HepG2 (cell line): ENCODE results near the gene AKAP9. TPM values are rescaled to one million over a fixed set of nuclear protein-coding genes. Genes with fewer than 3 reads are reported as not detected.

ENCODE experiments used
- ATAC-seq: fragments of 200-7000 bp; cut with Tn5 transposase; 3 replicates; pipeline ENCODE4 v1.9.1; 2020; ENCODE audit warnings: mild to moderate bottlenecking, moderate library complexity
- BruUV-seq: library from RNA; stranded (reverse); fragments of 400-500 nt; replicated peaks from 2 replicates; lab custom pipeline; 2021; lab: Mats Ljungman, UMichigan
- CTCF ChIA-PET: fragments of 300-600 bp; formaldehyde crosslinking; extraction: SDS; loops from one replicate; lab custom pipeline; 2021; ENCODE audit warnings: low total read pairs, inconsistent platforms, low intra/inter-chr PET ratio; lab: Yijun Ruan, JAX
- POLR2A ChIA-PET: fragments of 350-600 bp; sonication (Branson Sonifier 250); formaldehyde crosslinking; loops from one replicate; lab custom pipeline; 2020; ENCODE audit warnings: antibody characterized with exemption, inconsistent platforms; lab: Yijun Ruan, JAX
- DNase-seq: peaks from one replicate; pipeline ENCODE4 v3.0.0-alpha.2; 2015; ENCODE audit warnings: low spot score
- FAIRE-seq: peaks from 3 replicates; lab custom pipeline; 2011; peaks lifted over from hg19 to GRCh38; lab: Jason Lieb, UNC
- H2AFZ ChIP-seq: one replicate; pipeline ENCODE4 v1.6.1; 2011; ENCODE audit warnings: low read length, inconsistent platforms
- H3K27ac ChIP-seq: fragments of 300-600 bp; 3 replicates; pipeline ENCODE4 v1.8.0; 2011; ENCODE audit warnings: mixed run types, mild to moderate bottlenecking, mixed read lengths, low read length, inconsistent platforms; ENCODE audit not compliant: insufficient read depth; ENCODE audit errors: extremely low read length
- H3K27me3 ChIP-seq, 2 experiments: fragments of 200-600 bp in 1 of 2; 2 replicates in 1 of 2; 3 replicates in 1 of 2; pipeline versions ENCODE4 v1.6.0 to v1.8.0; 2011; ENCODE audit warnings: low read length in 2 of 2, mild to moderate bottlenecking in 2 of 2, moderate library complexity in 2 of 2, inconsistent platforms in 1 of 2; ENCODE audit not compliant: insufficient read depth in 2 of 2, control insufficient read depth in 1 of 2
- H3K36me3 ChIP-seq, 2 experiments: fragments of 200-600 bp in 1 of 2; replicated peaks in 1 of 2; 2 replicates in 1 of 2; 3 replicates in 1 of 2; pipeline versions ENCODE4 v1.5.1 to v1.8.0; 2011; ENCODE audit warnings: low read length in 2 of 2, inconsistent platforms in 1 of 2; ENCODE audit not compliant: insufficient read depth in 2 of 2, control insufficient read depth in 1 of 2
- H3K4me1 ChIP-seq: 2 replicates; pipeline ENCODE4 v1.5.1; 2012; ENCODE audit warnings: low read length, inconsistent platforms; ENCODE audit not compliant: insufficient read depth
- H3K4me2 ChIP-seq: 2 replicates; pipeline ENCODE4 v1.6.0; 2011; ENCODE audit warnings: low read depth, low read length, inconsistent platforms
- H3K4me3 ChIP-seq, 3 experiments: fragments of 200-600 bp in 1 of 3; sonication (generic), shearing (Covaris generic) in 1 of 3; replicated peaks in 1 of 3; 2 replicates each; pipeline ENCODE4 v1.5.1; 2011 to 2016; ENCODE audit warnings: low read length in 3 of 3, inconsistent platforms in 2 of 3, low read depth in 2 of 3, mild to moderate bottlenecking in 2 of 3, control low read depth in 1 of 3, mixed read lengths in 1 of 3; ENCODE audit not compliant: insufficient read depth in 1 of 3
- H3K79me2 ChIP-seq: one replicate; pipeline ENCODE4 v1.6.1; 2011; ENCODE audit warnings: low read length, inconsistent platforms; ENCODE audit not compliant: insufficient read depth
- H3K9ac ChIP-seq: 2 replicates; pipeline ENCODE4 v1.6.0; 2011; ENCODE audit warnings: mild to moderate bottlenecking, low read depth, low read length, inconsistent platforms; ENCODE audit not compliant: insufficient read depth
- H3K9me3 ChIP-seq: 2 replicates; pipeline ENCODE4 v1.5.1; 2012; ENCODE audit warnings: mild to moderate bottlenecking, low read length
- H4K20me1 ChIP-seq: 2 replicates; pipeline ENCODE4 v1.6.0; 2011; ENCODE audit warnings: inconsistent platforms, mild to moderate bottlenecking, low read length, moderate library complexity; ENCODE audit not compliant: insufficient read depth
- ATM ChIP-seq: fragments of 450-650 bp; IDR thresholded peaks from 2 replicates; pipeline ENCODE4 v1.7.1; 2017; ENCODE audit warnings: mild to moderate bottlenecking, borderline replicate concordance
- BORCS8-MEF2B ChIP-seq: sonication (generic); formaldehyde crosslinking; IDR thresholded peaks from 2 replicates; pipeline ENCODE4 v1.8.0; 2022; ENCODE audit warnings: mild to moderate bottlenecking, missing genetic modification reagents
- EED ChIP-seq: sonication (generic); formaldehyde crosslinking; IDR thresholded peaks from 2 replicates; pipeline ENCODE4 v1.5.0; 2020; ENCODE audit warnings: mild to moderate bottlenecking, missing genetic modification reagents
- ERF ChIP-seq: IDR thresholded peaks from 2 replicates; pipeline ENCODE4 v1.6.1; 2018; ENCODE audit warnings: missing biosample characterization, missing genetic modification reagents
- HMGXB4 ChIP-seq, 2 experiments: sonication (generic) in 1 of 2; formaldehyde crosslinking in 1 of 2; IDR thresholded peaks; 2 replicates each; pipeline versions ENCODE4 v1.4.0 to v1.6.1; 2018 to 2020; ENCODE audit warnings: missing genetic modification reagents in 2 of 2, borderline replicate concordance in 1 of 2, low read depth in 1 of 2, mild to moderate bottlenecking in 1 of 2, missing biosample characterization in 1 of 2
- KAT2B ChIP-seq: fragments of 150-350 bp; IDR thresholded peaks from 2 replicates; pipeline ENCODE4 v1.6.1; 2014; ENCODE audit warnings: low read depth, low read length, borderline replicate concordance
- MLLT10 ChIP-seq: sonication (generic); formaldehyde crosslinking; IDR thresholded peaks from 2 replicates; pipeline ENCODE4 v1.4.0; 2020; ENCODE audit warnings: missing genetic modification reagents
- NAIF1 ChIP-seq: sonication (generic); formaldehyde crosslinking; IDR thresholded peaks from 2 replicates; pipeline ENCODE4 v1.5.0; 2020; ENCODE audit warnings: mild to moderate bottlenecking, missing genetic modification reagents, borderline replicate concordance
- TBX3 ChIP-seq: fragments of 450-650 bp; IDR thresholded peaks from 2 replicates; pipeline ENCODE4 v1.6.1; 2017; ENCODE audit warnings: antibody characterized with exemption, mild to moderate bottlenecking, inconsistent platforms, borderline replicate concordance
- TEF ChIP-seq: sonication (generic); formaldehyde crosslinking; IDR thresholded peaks from 2 replicates; pipeline ENCODE4 v1.5.0; 2020; ENCODE audit warnings: missing genetic modification reagents
- WIZ ChIP-seq: sonication (generic); formaldehyde crosslinking; IDR thresholded peaks from 2 replicates; pipeline ENCODE4 v1.5.1; 2020; ENCODE audit warnings: mild to moderate bottlenecking, missing genetic modification reagents
- ZFP36L1 ChIP-seq: sonication (generic); formaldehyde crosslinking; IDR thresholded peaks from 2 replicates; pipeline ENCODE4 v1.8.0; 2022; ENCODE audit warnings: mild to moderate bottlenecking, missing genetic modification reagents, moderate library complexity
- ZNF317 ChIP-seq: sonication (generic); formaldehyde crosslinking; IDR thresholded peaks from 2 replicates; pipeline ENCODE4 v1.5.0; 2020; ENCODE audit warnings: mild to moderate bottlenecking, missing genetic modification reagents
- ZNF563 ChIP-seq: sonication (generic); formaldehyde crosslinking; IDR thresholded peaks from 2 replicates; pipeline ENCODE4 v1.8.0; 2022; ENCODE audit warnings: mild to moderate bottlenecking, moderate library complexity, missing genetic modification reagents
- ZNF703 ChIP-seq: sonication (generic); formaldehyde crosslinking; IDR thresholded peaks from 2 replicates; pipeline ENCODE4 v1.5.1; 2020; ENCODE audit warnings: missing genetic modification reagents, mild to moderate bottlenecking, moderate library complexity, borderline replicate concordance
- ZNF746 ChIP-seq: sonication (generic); formaldehyde crosslinking; IDR thresholded peaks from 2 replicates; pipeline ENCODE4 v1.8.0; 2022; ENCODE audit warnings: mild to moderate bottlenecking, missing genetic modification reagents
- ZSCAN31 ChIP-seq: sonication (generic); formaldehyde crosslinking; IDR thresholded peaks from 2 replicates; pipeline ENCODE4 v1.5.0; 2020; ENCODE audit warnings: low read depth, mild to moderate bottlenecking, missing genetic modification reagents
- WGBS: methylation state at CpG from one replicate; pipeline ENCODE4 v1.1.6; 2017; ENCODE audit warnings: low lambda C conversion rate; 5-methylcytosine and 5-hydroxymethylcytosine counted together
- in situ Hi-C: cut with HindIII; loops from 2 replicates; pipeline ENCODE4 v1.10.0; 2017; ENCODE audit warnings: low pct_unique_long_range_greater_than_20kb; ENCODE audit not compliant: extremely low pct_ligation_motif_present
- intact Hi-C: fragments of 100-400 bp; cut with micrococcal nuclease; formaldehyde crosslinking; loops from one replicate; pipeline ENCODE4 v1.10.0; 2022; ENCODE audit not compliant: unreplicated experiment
- polyA plus RNA-seq, 8 experiments: library from polyadenylated mRNA; depleted of rRNA in 3 of 8; stranded (reverse) in 7 of 8; unstranded in 1 of 8; fragments of >200 nt; fragmentation: Illumina TruSeq in 4 of 8; extraction: Trizol in 4 of 8; gene quantifications; 2 replicates each; pipeline versions ENCODE4 v1.2.1 to v1.2.3, GENCODE V29; 2011 to 2016; ENCODE audit warnings: low read depth in 4 of 8, missing spikeins in 1 of 8, mixed read lengths in 1 of 8; ENCODE audit not compliant: insufficient read depth in 1 of 8
- total RNA-seq, 5 experiments: library from RNA; depleted of rRNA; stranded (reverse); fragments of >200 nt; fragmentation: Illumina TruSeq; extraction: Trizol; gene quantifications; 2 replicates each; pipeline ENCODE4 v1.2.3, GENCODE V29; 2016; ENCODE audit warnings: low read depth in 1 of 5
- TF ChIP-seq, protein P1 (sequence below): sonication (generic); formaldehyde crosslinking; IDR thresholded peaks from 2 replicates; pipeline ENCODE4 v1.9.0; 2021; ENCODE audit warnings: missing genetic modification reagents, borderline replicate concordance
- TF ChIP-seq, protein P2 (sequence below): sonication (generic); formaldehyde crosslinking; IDR thresholded peaks from 2 replicates; pipeline ENCODE4 v1.8.1; 2023; ENCODE audit warnings: missing genetic modification reagents, inconsistent platforms, borderline replicate concordance

Gene AKAP9
- total and polyA plus RNA-seq, 2 of the 13 experiments (the other 11 are each of a cell fraction or from before 2014, with no cell fraction given): 27.6 to 33.1 TPM

DNA sequence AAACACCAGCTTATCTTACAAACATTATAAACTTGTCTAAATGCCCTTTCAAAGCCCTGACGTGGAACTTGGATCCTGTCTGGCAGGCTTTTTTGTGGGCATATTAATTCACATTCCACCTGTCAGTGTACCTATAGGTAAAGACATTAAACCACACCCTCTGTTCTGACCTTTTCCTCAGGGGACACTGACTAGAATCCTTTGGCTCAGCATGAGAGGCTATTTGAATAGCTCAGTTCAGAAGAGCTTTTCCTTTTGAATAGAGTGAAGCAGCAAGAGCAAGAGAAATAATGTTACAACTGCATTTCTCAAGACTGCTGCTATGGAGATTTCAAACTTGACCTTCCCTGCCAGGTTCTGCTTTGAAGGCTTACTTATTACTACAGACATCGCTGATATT is 116.7 kb downstream of the AKAP9 start:
- H3K4me1 ChIP-seq: no peaks in the 10 kb centered on the region
- no peaks in the 10 kb centered on the region for H3K27me3 ChIP-seq
- no peaks in the 10 kb centered on the region for H4K20me1 ChIP-seq
- TF ChIP-seq HMGXB4 (CRISPR knock-in tag; IDR thresholded peaks at IDR 0.05; ENCODE audit: borderline replicate concordance in 1 of 2, low read depth in 1 of 2) (no peak), TEF (CRISPR knock-in tag) (no peak), ZSCAN31 (CRISPR knock-in tag) (no peak), MLLT10 (CRISPR knock-in tag) (no peak), KAT2B (no peak), ZNF703 (CRISPR knock-in tag) (no peak), BORCS8-MEF2B (no peak), ZNF317 (CRISPR knock-in tag) (no peak), ZNF563 (CRISPR knock-in tag) (no peak), ATM (no peak), NAIF1 (CRISPR knock-in tag) (no peak), TBX3 (no peak), ZFP36L1 (CRISPR knock-in tag) (no peak), ERF (CRISPR knock-in tag) (no peak), ZNF746 (CRISPR knock-in tag) (no peak), EED (CRISPR knock-in tag) (no peak), WIZ (no peak)
- TF ChIP-seq, protein P1, sequence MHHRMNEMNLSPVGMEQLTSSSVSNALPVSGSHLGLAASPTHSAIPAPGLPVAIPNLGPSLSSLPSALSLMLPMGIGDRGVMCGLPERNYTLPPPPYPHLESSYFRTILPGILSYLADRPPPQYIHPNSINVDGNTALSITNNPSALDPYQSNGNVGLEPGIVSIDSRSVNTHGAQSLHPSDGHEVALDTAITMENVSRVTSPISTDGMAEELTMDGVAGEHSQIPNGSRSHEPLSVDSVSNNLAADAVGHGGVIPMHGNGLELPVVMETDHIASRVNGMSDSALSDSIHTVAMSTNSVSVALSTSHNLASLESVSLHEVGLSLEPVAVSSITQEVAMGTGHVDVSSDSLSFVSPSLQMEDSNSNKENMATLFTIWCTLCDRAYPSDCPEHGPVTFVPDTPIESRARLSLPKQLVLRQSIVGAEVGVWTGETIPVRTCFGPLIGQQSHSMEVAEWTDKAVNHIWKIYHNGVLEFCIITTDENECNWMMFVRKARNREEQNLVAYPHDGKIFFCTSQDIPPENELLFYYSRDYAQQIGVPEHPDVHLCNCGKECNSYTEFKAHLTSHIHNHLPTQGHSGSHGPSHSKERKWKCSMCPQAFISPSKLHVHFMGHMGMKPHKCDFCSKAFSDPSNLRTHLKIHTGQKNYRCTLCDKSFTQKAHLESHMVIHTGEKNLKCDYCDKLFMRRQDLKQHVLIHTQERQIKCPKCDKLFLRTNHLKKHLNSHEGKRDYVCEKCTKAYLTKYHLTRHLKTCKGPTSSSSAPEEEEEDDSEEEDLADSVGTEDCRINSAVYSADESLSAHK (CRISPR knock-in tag): no peak
- TF ChIP-seq, protein P2, sequence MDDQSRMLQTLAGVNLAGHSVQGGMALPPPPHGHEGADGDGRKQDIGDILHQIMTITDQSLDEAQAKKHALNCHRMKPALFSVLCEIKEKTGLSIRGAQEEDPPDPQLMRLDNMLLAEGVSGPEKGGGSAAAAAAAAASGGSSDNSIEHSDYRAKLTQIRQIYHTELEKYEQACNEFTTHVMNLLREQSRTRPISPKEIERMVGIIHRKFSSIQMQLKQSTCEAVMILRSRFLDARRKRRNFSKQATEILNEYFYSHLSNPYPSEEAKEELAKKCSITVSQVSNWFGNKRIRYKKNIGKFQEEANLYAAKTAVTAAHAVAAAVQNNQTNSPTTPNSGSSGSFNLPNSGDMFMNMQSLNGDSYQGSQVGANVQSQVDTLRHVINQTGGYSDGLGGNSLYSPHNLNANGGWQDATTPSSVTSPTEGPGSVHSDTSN (CRISPR knock-in tag): no peak
- BruUV-seq: no TSS peak
- CTCF ChIA-PET: no interaction called here
- peaks cover 0 to 24% of the 10 kb centered on the region in 2 experiments; a peak in 3 of 5 replicates for H3K36me3 ChIP-seq
- 98% methylated on average over 2 of the region's 2 CpGs for whole genome bisulfite sequencing
- no peaks in the 10 kb centered on the region for H3K9me3 ChIP-seq
- no peaks in the 10 kb centered on the region for H3K79me2 ChIP-seq
- H3K4me2 ChIP-seq: no peak overlapping the region
- ATAC-seq (no peak), DNase-seq (no peak), FAIRE-seq (no peak)
- no peak overlapping the region for H3K9ac ChIP-seq
- in situ Hi-C loops (no loop called here), intact Hi-C loops (no loop called here)
- no peak overlapping the region for H3K27ac ChIP-seq
- POLR2A ChIA-PET: no interaction called here
- no peak overlapping the region for H3K4me3 ChIP-seq
- H2AFZ ChIP-seq: no peak overlapping the region
